ENCODE results near the gene PRXL2A. TPM values are rescaled to one million over a fixed set of nuclear protein-coding genes. Genes with fewer than 3 reads are reported as not detected.

Gene PRXL2A
- total RNA-seq, 1 experiment from 2014 or later: 47.1 TPM

GRCh38 chr10:80406204-80406603 is 2.1 kb upstream of the PRXL2A start:
- Histone ChIP-seq H4K5ac (ENCODE audit: insufficient read length, low read depth, low read length) (no peak overlapping the region), H3K27ac (ENCODE audit: insufficient read length, low read depth, low read length) (no peak overlapping the region)
- no peak for DNase-seq

More at GRCh38 chr10:80406204-80406603, 2.1 kb upstream of the PRXL2A start:
- no peak overlapping the region for H2BK20ac ChIP-seq (ENCODE audit: low read depth, low read length, poor library complexity, severe bottlenecking)
- peaks cover 19 to 27% of the 10 kb centered on the region in 2 experiments for H3K4me1 Mint-ChIP-seq
- H3K56ac ChIP-seq (ENCODE audit: insufficient read length, low read depth, low read length): no peak overlapping the region
- H3K9me3 ChIP-seq (ENCODE audit: control insufficient read depth, low read depth, low read length): no peaks in the 10 kb centered on the region
- H4K8ac ChIP-seq (replicated peaks; ENCODE audit: insufficient read length, low read depth, low read length): no peak overlapping the region
- H2BK120ac ChIP-seq (ENCODE audit: low read depth, low read length, poor library complexity, severe bottlenecking): no peak overlapping the region
- H2BK5ac ChIP-seq (ENCODE audit: insufficient read length, low read length): no peak overlapping the region
- TF ChIP-seq, protein P1, sequence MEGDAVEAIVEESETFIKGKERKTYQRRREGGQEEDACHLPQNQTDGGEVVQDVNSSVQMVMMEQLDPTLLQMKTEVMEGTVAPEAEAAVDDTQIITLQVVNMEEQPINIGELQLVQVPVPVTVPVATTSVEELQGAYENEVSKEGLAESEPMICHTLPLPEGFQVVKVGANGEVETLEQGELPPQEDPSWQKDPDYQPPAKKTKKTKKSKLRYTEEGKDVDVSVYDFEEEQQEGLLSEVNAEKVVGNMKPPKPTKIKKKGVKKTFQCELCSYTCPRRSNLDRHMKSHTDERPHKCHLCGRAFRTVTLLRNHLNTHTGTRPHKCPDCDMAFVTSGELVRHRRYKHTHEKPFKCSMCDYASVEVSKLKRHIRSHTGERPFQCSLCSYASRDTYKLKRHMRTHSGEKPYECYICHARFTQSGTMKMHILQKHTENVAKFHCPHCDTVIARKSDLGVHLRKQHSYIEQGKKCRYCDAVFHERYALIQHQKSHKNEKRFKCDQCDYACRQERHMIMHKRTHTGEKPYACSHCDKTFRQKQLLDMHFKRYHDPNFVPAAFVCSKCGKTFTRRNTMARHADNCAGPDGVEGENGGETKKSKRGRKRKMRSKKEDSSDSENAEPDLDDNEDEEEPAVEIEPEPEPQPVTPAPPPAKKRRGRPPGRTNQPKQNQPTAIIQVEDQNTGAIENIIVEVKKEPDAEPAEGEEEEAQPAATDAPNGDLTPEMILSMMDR (conservative IDR thresholded peaks at IDR 0.05): no peak
- no peak overlapping the region for H3K4me2 ChIP-seq (ENCODE audit: insufficient read depth, insufficient read length, low read length)
- H3K9ac ChIP-seq (ENCODE audit: extremely low read depth, insufficient read length, low read length): no peak overlapping the region
- no peak overlapping the region for H2AFZ ChIP-seq (ENCODE audit: low read length)
- H4K91ac ChIP-seq (ENCODE audit: insufficient read length, low read depth, low read length): no peak overlapping the region
- H2BK15ac ChIP-seq (ENCODE audit: low read depth, low read length): no peak overlapping the region
- H3K14ac ChIP-seq (ENCODE audit: insufficient read depth, low read length): no peak overlapping the region
- no peaks in the 10 kb centered on the region for H3K79me2 ChIP-seq (ENCODE audit: insufficient read depth, low read length)
- H3K4me1 ChIP-seq (ENCODE audit: insufficient read depth, low read length): no peaks in the 10 kb centered on the region
- H3K36me3 Mint-ChIP-seq (ENCODE audit: insufficient read depth in 1 of 3, low read depth in 3 of 3): peaks cover 0 to 2% (median 0%) of the 10 kb centered on the region in 3 experiments; a peak in 3 of 7 replicates
- peaks cover 31% of the 10 kb centered on the region for H3K27me3 Mint-ChIP-seq (ENCODE audit: low read depth)
- H3K4me3 Mint-ChIP-seq: no peak overlapping the region
- no peak overlapping the region for H3K4ac ChIP-seq (ENCODE audit: low read depth, low read length)
- H3K23ac ChIP-seq (ENCODE audit: insufficient read length, low read depth, low read length): no peak overlapping the region
- H4K20me1 ChIP-seq (ENCODE audit: control insufficient read depth, insufficient read depth, insufficient read length): no peaks in the 10 kb centered on the region
- H3K27ac Mint-ChIP-seq: no peak overlapping the region; a peak in 1 of 7 replicates
- no peak overlapping the region for H3K18ac ChIP-seq (ENCODE audit: insufficient read length, low read depth, low read length)
- WGBS (ENCODE audit: extremely low coverage, insufficient read length, low lambda C conversion rate): no CpG with 5 or more reads among the region's 4 CpGs
- no peak overlapping the region for H2BK12ac ChIP-seq (ENCODE audit: insufficient read length, low read depth, low read length)
- H3K79me1 ChIP-seq (ENCODE audit: insufficient read depth, low read depth, low read length, poor library complexity, severe bottlenecking): no peaks in the 10 kb centered on the region
- H3K23me2 ChIP-seq (ENCODE audit: insufficient read length, low read depth, low read length, poor library complexity, severe bottlenecking): peaks cover 8% of the 10 kb centered on the region
- H3K27me3 ChIP-seq (ENCODE audit: insufficient read depth, low read length): peaks cover 4% of the 10 kb centered on the region; the same call in 1 of the 2 replicates
- H2AK5ac ChIP-seq (ENCODE audit: insufficient read length, low read length): no peak overlapping the region
- no peak overlapping the region for H3T11ph ChIP-seq (ENCODE audit: low read length)
- no peaks in the 10 kb centered on the region for H3K9me3 Mint-ChIP-seq
